ENCODE measurements around the gene ADAMTS19. TPM values are rescaled to one million over a fixed set of nuclear protein-coding genes. Genes with fewer than 3 reads are reported as not detected.

The ADAMTS19 gene
- total RNA-seq, 4 donors from 2014 or later, result 0.76 TPM; not detected in 3

DNA sequence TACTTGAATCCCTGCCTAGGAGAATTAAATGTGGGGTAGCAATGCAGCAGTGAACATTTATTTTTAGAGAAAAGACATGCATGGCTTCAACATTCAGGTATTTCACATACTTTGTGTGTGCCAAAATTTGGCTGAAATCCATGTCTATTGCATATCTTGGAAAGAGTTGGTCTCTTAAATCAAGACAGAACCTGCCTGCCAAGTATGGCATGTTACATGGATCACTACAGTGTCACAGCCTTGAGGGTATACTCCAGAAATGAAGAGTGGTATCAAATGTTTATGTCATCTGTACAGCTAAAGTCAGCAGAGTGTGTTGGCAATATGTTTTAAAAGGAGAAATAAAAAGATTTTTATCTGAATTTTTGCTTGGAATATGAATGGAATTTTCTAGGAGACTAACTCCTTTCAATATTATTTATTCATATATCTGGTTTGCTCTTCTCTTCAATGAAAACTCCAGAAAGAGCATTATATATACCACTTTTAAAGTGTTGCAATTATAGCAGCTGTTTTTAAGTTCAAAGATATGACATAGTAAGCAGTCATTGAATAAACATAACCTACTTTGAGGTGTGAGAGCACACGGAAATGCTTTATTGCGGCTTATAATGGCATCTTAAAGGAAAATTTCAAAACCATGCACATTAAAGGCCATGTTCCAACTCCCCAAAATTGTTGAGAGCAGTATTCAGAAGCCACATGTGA lies 192.4 kb downstream of the ADAMTS19 start:
- Histone ChIP-seq H3K36me3 (no peaks in the 10 kb centered on the region), H3K9me3 (no peaks in the 10 kb centered on the region), H3K4me1 (peaks cover 0 to 15% (median 0%) of the 10 kb centered on the region in 3 donors), H3K4me3 (no peak overlapping the region), H3K27ac (no peak overlapping the region), H3K27me3 (no peaks in the 10 kb centered on the region)
- WGBS, 2 donors, result 47 to 51% methylated on average over 2 of the region's 2 CpGs
- no peak for DNase-seq
- TF ChIP-seq POLR2A (IDR thresholded peaks at IDR 0.05), result no peak
- TF ChIP-seq, protein P1, sequence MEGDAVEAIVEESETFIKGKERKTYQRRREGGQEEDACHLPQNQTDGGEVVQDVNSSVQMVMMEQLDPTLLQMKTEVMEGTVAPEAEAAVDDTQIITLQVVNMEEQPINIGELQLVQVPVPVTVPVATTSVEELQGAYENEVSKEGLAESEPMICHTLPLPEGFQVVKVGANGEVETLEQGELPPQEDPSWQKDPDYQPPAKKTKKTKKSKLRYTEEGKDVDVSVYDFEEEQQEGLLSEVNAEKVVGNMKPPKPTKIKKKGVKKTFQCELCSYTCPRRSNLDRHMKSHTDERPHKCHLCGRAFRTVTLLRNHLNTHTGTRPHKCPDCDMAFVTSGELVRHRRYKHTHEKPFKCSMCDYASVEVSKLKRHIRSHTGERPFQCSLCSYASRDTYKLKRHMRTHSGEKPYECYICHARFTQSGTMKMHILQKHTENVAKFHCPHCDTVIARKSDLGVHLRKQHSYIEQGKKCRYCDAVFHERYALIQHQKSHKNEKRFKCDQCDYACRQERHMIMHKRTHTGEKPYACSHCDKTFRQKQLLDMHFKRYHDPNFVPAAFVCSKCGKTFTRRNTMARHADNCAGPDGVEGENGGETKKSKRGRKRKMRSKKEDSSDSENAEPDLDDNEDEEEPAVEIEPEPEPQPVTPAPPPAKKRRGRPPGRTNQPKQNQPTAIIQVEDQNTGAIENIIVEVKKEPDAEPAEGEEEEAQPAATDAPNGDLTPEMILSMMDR (IDR thresholded peaks at IDR 0.05), result no peak
- intact Hi-C loops (cut with DNase I), result no loop called here

DNA sequence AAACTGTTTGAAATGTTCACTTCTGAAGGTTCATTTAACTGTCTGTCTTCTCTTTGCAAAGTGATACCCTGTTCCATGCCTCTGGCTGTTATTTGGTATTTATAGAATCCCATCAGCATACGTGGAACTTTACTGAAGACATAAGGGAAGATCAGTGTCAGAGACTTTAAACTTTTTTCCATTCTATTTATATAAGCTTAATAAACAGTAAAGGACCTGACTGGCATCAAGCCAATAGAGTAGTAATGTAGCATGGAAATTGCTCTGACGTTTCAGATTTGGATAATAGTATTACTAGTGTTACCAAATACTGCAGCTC lies 192.9 kb downstream of the ADAMTS19 start:
- Histone ChIP-seq H3K4me1 (peaks cover 0 to 15% (median 0%) of the 10 kb centered on the region in 3 donors), H3K36me3 (no peaks in the 10 kb centered on the region), H3K27ac (no peak overlapping the region), H3K27me3 (no peaks in the 10 kb centered on the region), H3K4me3 (no peak overlapping the region), H3K9me3 (no peaks in the 10 kb centered on the region)
- no peak for DNase-seq
- intact Hi-C loops (cut with DNase I), result no loop called here
- TF ChIP-seq, protein P1 (IDR thresholded peaks at IDR 0.05), result no peak
- 12 to 28% methylated on average over 2 of the region's 2 CpGs for WGBS, 2 donors

DNA sequence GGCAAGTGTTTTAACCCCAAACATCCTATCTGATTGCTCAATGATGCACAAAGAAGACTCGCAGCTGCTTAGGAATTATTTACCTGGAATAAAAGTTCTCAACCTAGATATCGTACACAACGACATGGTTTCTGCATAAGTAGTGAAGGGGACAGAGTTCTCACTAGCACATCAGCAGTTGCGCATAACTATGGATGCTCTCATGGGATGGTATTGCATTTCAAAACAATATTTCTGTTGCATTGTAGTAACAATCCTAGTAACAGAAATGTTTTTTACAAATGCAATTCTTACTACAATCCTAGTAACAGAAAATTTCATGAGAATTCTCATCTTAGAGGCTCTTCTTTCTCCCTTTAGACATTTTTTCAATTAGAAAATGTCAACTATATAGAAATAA lies 193.3 kb downstream of the ADAMTS19 start:
- Histone ChIP-seq H3K9me3 (no peaks in the 10 kb centered on the region), H3K27me3 (no peaks in the 10 kb centered on the region)

DNA sequence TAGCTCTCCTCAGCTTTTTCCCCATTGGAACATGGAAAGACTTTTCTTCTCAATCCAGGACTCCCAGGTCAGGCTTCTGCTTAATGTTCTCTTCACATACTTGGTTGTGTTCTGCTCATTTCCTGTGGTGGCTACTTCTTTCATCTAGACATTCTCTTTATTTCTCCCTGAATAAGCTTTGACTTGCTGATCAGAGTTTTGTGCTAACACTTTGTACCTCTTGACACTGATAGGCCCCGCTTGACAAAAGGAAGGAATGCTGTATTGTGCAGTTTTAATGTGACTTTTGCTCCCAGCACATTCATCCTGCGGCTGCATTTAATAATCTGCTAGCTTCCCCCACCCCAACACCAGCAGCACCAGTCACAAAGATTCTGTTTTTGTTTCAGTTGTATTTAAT lies 196.9 kb downstream of the ADAMTS19 start:
- Histone ChIP-seq H3K9me3 (no peaks in the 10 kb centered on the region), H3K4me1 (peaks cover 0 to 14% (median 0%) of the 10 kb centered on the region in 3 donors), H3K4me3 (no peak overlapping the region), H3K36me3 (no peaks in the 10 kb centered on the region), H3K27ac (no peak overlapping the region), H3K27me3 (no peaks in the 10 kb centered on the region)
- intact Hi-C loops (cut with DNase I), result no loop called here
- TF ChIP-seq, protein P1 (IDR thresholded peaks at IDR 0.05), result no peak
- no peak for TF ChIP-seq POLR2A (IDR thresholded peaks at IDR 0.05)
- WGBS, 2 donors, result 53 to 67% methylated on average over 2 of the region's 2 CpGs
- no peak for DNase-seq

More for the DNA sequence above, 193.3 kb downstream of the ADAMTS19 start:
- H3K4me1 ChIP-seq, result peaks cover 0 to 15% (median 0%) of the 10 kb centered on the region in 3 donors
- H3K27ac ChIP-seq, result no peak overlapping the region
- intact Hi-C loops (cut with DNase I), result no loop called here
- TF ChIP-seq, protein P1 (IDR thresholded peaks at IDR 0.05), result no peak
- no peak for TF ChIP-seq POLR2A (IDR thresholded peaks at IDR 0.05)
- DNase-seq, result no peak
- WGBS, 2 donors, result 80 to 83% methylated on average over 4 of the region's 4 CpGs
- H3K36me3 ChIP-seq, result no peaks in the 10 kb centered on the region
- H3K4me3 ChIP-seq, result no peak overlapping the region

DNA sequence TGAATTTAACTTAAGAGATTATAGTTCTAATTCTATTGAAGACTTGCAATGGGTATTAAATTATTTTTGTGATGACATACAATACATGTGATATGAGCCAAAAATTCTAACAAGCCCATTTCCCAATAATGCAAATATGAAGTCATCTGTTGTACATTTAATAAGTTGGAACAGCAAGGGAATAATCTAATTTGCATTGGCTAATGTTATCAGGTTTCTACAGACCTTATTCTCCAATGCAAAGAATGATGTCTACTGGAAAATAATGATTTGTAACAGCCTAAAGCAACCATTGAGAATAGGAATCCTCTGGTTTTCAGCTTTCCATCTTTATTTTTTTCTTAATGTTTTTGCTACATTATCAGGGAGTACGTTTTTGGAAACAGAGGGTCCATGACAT lies 198.7 kb downstream of the ADAMTS19 start:
- intact Hi-C loops (cut with DNase I), result no loop called here
- no peaks in the 10 kb centered on the region for H3K4me1 ChIP-seq
- TF ChIP-seq POLR2A (IDR thresholded peaks at IDR 0.05), result no peak
- TF ChIP-seq, protein P1 (IDR thresholded peaks at IDR 0.05), result no peak
- DNase-seq, result no peak
- no peaks in the 10 kb centered on the region for H3K36me3 ChIP-seq
- H3K27me3 ChIP-seq, result no peaks in the 10 kb centered on the region
- 75 to 83% methylated on average over 1 of the region's 1 CpG for WGBS, 2 donors
- no peaks in the 10 kb centered on the region for H3K9me3 ChIP-seq
- no peak overlapping the region for H3K27ac ChIP-seq
- H3K4me3 ChIP-seq, result no peak overlapping the region
